ENCODE results near the gene SND1. TPM values are rescaled to one million over a fixed set of nuclear protein-coding genes. Genes with fewer than 3 reads are reported as not detected.

SND1 gene
- total and polyA plus RNA-seq, 2 donors (not counting 3 experiments of a cell fraction or from before 2014, with no cell fraction given), result 116 to 249 TPM

- no peak overlapping the region for H2AFZ ChIP-seq (ENCODE audit: low read depth, low read length)
- no peak overlapping the region for H3K4me2 ChIP-seq (ENCODE audit: insufficient read depth, low read length)
- no peaks in the 10 kb centered on the region for H3K9me3 ChIP-seq (replicated peaks; ENCODE audit: control insufficient read depth, insufficient read depth, low read length)
- no peak overlapping the region for H3K9ac ChIP-seq (replicated peaks; ENCODE audit: extremely low read depth, insufficient read depth, low read length)
- no peaks in the 10 kb centered on the region for H3K4me1 ChIP-seq (ENCODE audit: control insufficient read depth, extremely low read depth, insufficient read depth, low read length)
- FAIRE-seq, result no peak
- no peak for TF ChIP-seq GATA2 (IDR thresholded peaks at IDR 0.05; ENCODE audit: insufficient read depth, insufficient read length, low read depth, low read length)
- intact Hi-C loops (cut with micrococcal nuclease) (no loop called here), dilution Hi-C loops (cut with MboI; ENCODE audit: extremely low pct_ligation_motif_present, low sequenced_read_pairs) (no loop called here)
- CTCF ChIA-PET, result interaction anchor here (1.0 kb wide), 1 partner anchor 15 kb away, joined by 3 read pairs; no protein-coding TSS in a partner anchor
- POLR2A ChIA-PET, result no interaction called here
- no peak overlapping the region for H3K4me3 ChIP-seq (replicated peaks in 1 of 3; ENCODE audit: insufficient read depth in 1 of 3, low read depth in 1 of 3, low read length in 3 of 3)
- H3K27me3 ChIP-seq (ENCODE audit: control insufficient read depth in 2 of 2, insufficient read depth in 2 of 2, low read length in 2 of 2), result peaks cover 9 to 11% of the 10 kb centered on the region in 2 experiments
- no peak for DNase-seq (ENCODE audit: low read depth, low spot score)
- BruUV-seq (replicated peaks), result no TSS peak
- H4K20me1 ChIP-seq (replicated peaks; ENCODE audit: control insufficient read depth, extremely low read depth, insufficient read depth, low read length), result no peaks in the 10 kb centered on the region
- no peaks in the 10 kb centered on the region for H3K36me3 ChIP-seq (ENCODE audit: control insufficient read depth in 2 of 2, extremely low read depth in 1 of 2, insufficient read depth in 2 of 2, low read length in 2 of 2)
- no peaks in the 10 kb centered on the region for H3K79me2 ChIP-seq (ENCODE audit: control insufficient read depth, insufficient read depth, low read length)
- H3K9me1 ChIP-seq (replicated peaks; ENCODE audit: control insufficient read depth, extremely low read depth, insufficient read depth, low read length), result no peaks in the 10 kb centered on the region
- no peak overlapping the region for H3K27ac ChIP-seq (ENCODE audit: insufficient read depth, low read depth, low read length)
These were observed 469.0 kb downstream of the SND1 start for GRCh38 chr7:128120976-128121490.

GRCh38 chr7:128121711-128122530 is 469.9 kb downstream of the SND1 start:
- no peak overlapping the region for H3K9ac ChIP-seq (replicated peaks; ENCODE audit: extremely low read depth, insufficient read depth, low read length)
- intact Hi-C loops (cut with micrococcal nuclease) (no loop called here), dilution Hi-C loops (cut with MboI; ENCODE audit: extremely low pct_ligation_motif_present, low sequenced_read_pairs) (no loop called here)
- no TSS peak for BruUV-seq (replicated peaks)
- no peak overlapping the region for H3K4me2 ChIP-seq (ENCODE audit: insufficient read depth, low read length)
- H3K4me3 ChIP-seq (replicated peaks in 1 of 3; ENCODE audit: insufficient read depth in 1 of 3, low read depth in 1 of 3, low read length in 3 of 3), result no peak overlapping the region
- no peak for FAIRE-seq
- H3K27me3 ChIP-seq (ENCODE audit: control insufficient read depth in 2 of 2, insufficient read depth in 2 of 2, low read length in 2 of 2), result peaks cover 10 to 11% of the 10 kb centered on the region in 2 experiments
- H3K9me3 ChIP-seq (replicated peaks; ENCODE audit: control insufficient read depth, insufficient read depth, low read length), result no peaks in the 10 kb centered on the region
- H2AFZ ChIP-seq (ENCODE audit: low read depth, low read length), result peak overlapping the region; percentile 52
- H3K9me1 ChIP-seq (replicated peaks; ENCODE audit: control insufficient read depth, extremely low read depth, insufficient read depth, low read length), result no peaks in the 10 kb centered on the region
- H3K4me1 ChIP-seq (ENCODE audit: control insufficient read depth, extremely low read depth, insufficient read depth, low read length), result no peaks in the 10 kb centered on the region
- CTCF ChIA-PET, result interaction anchor here (1.0 kb wide), 1 partner anchor 14 kb away, joined by 3 read pairs; no protein-coding TSS in a partner anchor
- H3K79me2 ChIP-seq (ENCODE audit: control insufficient read depth, insufficient read depth, low read length), result no peaks in the 10 kb centered on the region
- H4K20me1 ChIP-seq (replicated peaks; ENCODE audit: control insufficient read depth, extremely low read depth, insufficient read depth, low read length), result no peaks in the 10 kb centered on the region
- no peak overlapping the region for H3K27ac ChIP-seq (ENCODE audit: insufficient read depth, low read depth, low read length)
- no peak for DNase-seq (ENCODE audit: low read depth, low spot score)
- TF ChIP-seq MYC (IDR thresholded peaks at IDR 0.05; ENCODE audit: low read depth, low read length) (no peak), EZH2 (IDR thresholded peaks at IDR 0.05; ENCODE audit: borderline replicate concordance, low read depth, low read length, severe bottlenecking) (no peak), MAX (IDR thresholded peaks at IDR 0.05; ENCODE audit: insufficient read depth, insufficient read length) (no peak), JUN (IDR thresholded peaks at IDR 0.05; ENCODE audit: borderline replicate concordance, insufficient read depth, insufficient read length, low read depth) (no peak), POLR2A (IDR thresholded peaks at IDR 0.05; ENCODE audit: low read depth, low read length) (no peak), CTCF (IDR thresholded peaks at IDR 0.05; ENCODE audit: extremely low read depth in 1 of 2, insufficient read depth in 1 of 2, low read depth in 1 of 2, low read length in 2 of 2) (no peak), POLR2AphosphoS5 (IDR thresholded peaks at IDR 0.05; ENCODE audit: insufficient read depth, low read depth, low read length) (no peak), GATA2 (IDR thresholded peaks at IDR 0.05; ENCODE audit: insufficient read depth, insufficient read length, low read depth, low read length) (no peak), FOS (IDR thresholded peaks at IDR 0.05; ENCODE audit: borderline replicate concordance, insufficient read depth, low read length) (no peak)
- H3K36me3 ChIP-seq (ENCODE audit: control insufficient read depth in 2 of 2, extremely low read depth in 1 of 2, insufficient read depth in 2 of 2, low read length in 2 of 2), result no peaks in the 10 kb centered on the region
- POLR2A ChIA-PET, result interaction anchor here (0.6 kb wide), 1 partner anchor 9 kb away, joined by 4 read pairs; no protein-coding TSS in a partner anchor

Data from endothelial cell of umbilical vein (primary cell).